HepG2 (cell line): ENCODE measurements around the gene WIF1. TPM values are rescaled to one million over a fixed set of nuclear protein-coding genes. Genes with fewer than 3 reads are reported as not detected.
A peak's percentile ranks its signal among the peaks of the same experiment; 100 is the strongest.

Experiments used
- ATF7 ChIP-seq, 2 experiments: fragments of 450-650 bp in 1 of 2; sonication (generic) in 1 of 2; formaldehyde crosslinking in 1 of 2; IDR thresholded peaks; 2 replicates each; pipeline versions ENCODE4 v1.4.0 to v1.6.1; 2016 to 2020; ENCODE audit warnings: antibody characterized with exemption in 1 of 2, mild to moderate bottlenecking in 1 of 2, missing genetic modification reagents in 1 of 2
- EZH2 ChIP-seq: conservative IDR thresholded peaks from 2 replicates; pipeline ENCODE4 v1.6.1; 2012; ENCODE audit warnings: mild to moderate bottlenecking, low read depth, low read length, moderate library complexity
- FOXA3 ChIP-seq: IDR thresholded peaks from 2 replicates; pipeline ENCODE4 v1.6.1; 2016; ENCODE audit warnings: missing genetic modification reagents, missing compliant biosample characterization
- HNF4G ChIP-seq, 2 experiments: sonication (generic) in 1 of 2; formaldehyde crosslinking in 1 of 2; IDR thresholded peaks; 2 replicates each; pipeline versions ENCODE4 v1.4.0 to v1.6.1; 2011 to 2020; ENCODE audit warnings: borderline replicate concordance in 2 of 2, low read depth in 2 of 2, mild to moderate bottlenecking in 2 of 2, low read length in 1 of 2, missing genetic modification reagents in 1 of 2, moderate library complexity in 1 of 2
- HOXA5 ChIP-seq: sonication (generic); formaldehyde crosslinking; IDR thresholded peaks from 2 replicates; pipeline ENCODE4 v1.4.0; 2020; ENCODE audit warnings: missing genetic modification reagents
- ISL2 ChIP-seq: sonication (generic); formaldehyde crosslinking; IDR thresholded peaks from 2 replicates; pipeline ENCODE4 v1.5.0; 2020; ENCODE audit warnings: missing genetic modification reagents
- KLF6 ChIP-seq: IDR thresholded peaks from 2 replicates; pipeline ENCODE4 v1.8.0; 2016; ENCODE audit warnings: missing biosample characterization, missing genetic modification reagents
- NR1H2 ChIP-seq: sonication (generic); formaldehyde crosslinking; IDR thresholded peaks from 2 replicates; pipeline ENCODE4 v1.8.1; 2022; ENCODE audit warnings: low read depth, missing genetic modification reagents, borderline replicate concordance
- REPIN1 ChIP-seq: sonication (generic); formaldehyde crosslinking; IDR thresholded peaks from 2 replicates; pipeline ENCODE4 v1.8.0; 2022; ENCODE audit warnings: missing genetic modification reagents, low read depth, mild to moderate bottlenecking, borderline replicate concordance
- SIN3A ChIP-seq: IDR thresholded peaks from 2 replicates; pipeline ENCODE4 v1.6.1; 2011; ENCODE audit warnings: low read depth, mild to moderate bottlenecking, control low read depth, low read length, borderline replicate concordance
- SMARCE1 ChIP-seq: fragments of 450-650 bp; IDR thresholded peaks from 2 replicates; pipeline ENCODE4 v1.6.1; 2017; ENCODE audit warnings: borderline replicate concordance
- TCF7L2 ChIP-seq: IDR thresholded peaks from 2 replicates; pipeline ENCODE4 v1.6.1; 2011; ENCODE audit warnings: mild to moderate bottlenecking, low read depth, low read length, moderate library complexity
- ZNF12 ChIP-seq: sonication (generic); formaldehyde crosslinking; IDR thresholded peaks from 2 replicates; pipeline ENCODE4 v1.5.0; 2020; ENCODE audit warnings: missing genetic modification reagents
- ZNF331 ChIP-seq: sonication (generic); formaldehyde crosslinking; IDR thresholded peaks from 2 replicates; pipeline ENCODE4 v1.4.0; 2020; ENCODE audit warnings: missing genetic modification reagents
- ZNF598 ChIP-seq: sonication (generic); formaldehyde crosslinking; IDR thresholded peaks from 2 replicates; pipeline ENCODE4 v1.5.1; 2020; ENCODE audit warnings: mild to moderate bottlenecking, missing genetic modification reagents, borderline replicate concordance
- ZNF644 ChIP-seq: IDR thresholded peaks from 2 replicates; pipeline ENCODE4 v1.6.1; 2016; ENCODE audit warnings: low read depth
- ZNF775 ChIP-seq: sonication (generic); formaldehyde crosslinking; IDR thresholded peaks from 2 replicates; pipeline ENCODE4 v1.4.0; 2020; ENCODE audit warnings: missing genetic modification reagents, mild to moderate bottlenecking, moderate library complexity, borderline replicate concordance
- polyA plus RNA-seq, 8 experiments: library from polyadenylated mRNA; depleted of rRNA in 3 of 8; stranded (reverse) in 7 of 8; unstranded in 1 of 8; fragments of >200 nt; fragmentation: Illumina TruSeq in 4 of 8; extraction: Trizol in 4 of 8; gene quantifications; 2 replicates each; pipeline versions ENCODE4 v1.2.1 to v1.2.3, GENCODE V29; 2011 to 2016; ENCODE audit warnings: low read depth in 4 of 8, missing spikeins in 1 of 8, mixed read lengths in 1 of 8; ENCODE audit not compliant: insufficient read depth in 1 of 8
- total RNA-seq, 5 experiments: library from RNA; depleted of rRNA; stranded (reverse); fragments of >200 nt; fragmentation: Illumina TruSeq; extraction: Trizol; gene quantifications; 2 replicates each; pipeline ENCODE4 v1.2.3, GENCODE V29; 2016; ENCODE audit warnings: low read depth in 1 of 5
- TF ChIP-seq, protein P1 (sequence below): sonication (generic); formaldehyde crosslinking; IDR thresholded peaks from 2 replicates; pipeline ENCODE4 v1.5.1; 2020; ENCODE audit warnings: mild to moderate bottlenecking, missing genetic modification reagents, moderate library complexity
- TF ChIP-seq, protein P2 (sequence below): sonication (generic); formaldehyde crosslinking; IDR thresholded peaks from 2 replicates; pipeline ENCODE4 v1.4.0; 2020; ENCODE audit warnings: missing genetic modification reagents, mild to moderate bottlenecking, borderline replicate concordance
- TF ChIP-seq, protein P3 (sequence below): IDR thresholded peaks from 2 replicates; pipeline ENCODE4 v1.6.1; 2016; ENCODE audit warnings: low read depth, borderline replicate concordance
- TF ChIP-seq, protein P4 (sequence below): sonication (generic); formaldehyde crosslinking; IDR thresholded peaks from 2 replicates; pipeline ENCODE4 v1.5.1; 2020; ENCODE audit warnings: mild to moderate bottlenecking, missing genetic modification reagents, moderate library complexity

WIF1 gene
- total and polyA plus RNA-seq, 2 of the 13 experiments (the other 11 are each of a cell fraction or from before 2014, with no cell fraction given): not detected

DNA sequence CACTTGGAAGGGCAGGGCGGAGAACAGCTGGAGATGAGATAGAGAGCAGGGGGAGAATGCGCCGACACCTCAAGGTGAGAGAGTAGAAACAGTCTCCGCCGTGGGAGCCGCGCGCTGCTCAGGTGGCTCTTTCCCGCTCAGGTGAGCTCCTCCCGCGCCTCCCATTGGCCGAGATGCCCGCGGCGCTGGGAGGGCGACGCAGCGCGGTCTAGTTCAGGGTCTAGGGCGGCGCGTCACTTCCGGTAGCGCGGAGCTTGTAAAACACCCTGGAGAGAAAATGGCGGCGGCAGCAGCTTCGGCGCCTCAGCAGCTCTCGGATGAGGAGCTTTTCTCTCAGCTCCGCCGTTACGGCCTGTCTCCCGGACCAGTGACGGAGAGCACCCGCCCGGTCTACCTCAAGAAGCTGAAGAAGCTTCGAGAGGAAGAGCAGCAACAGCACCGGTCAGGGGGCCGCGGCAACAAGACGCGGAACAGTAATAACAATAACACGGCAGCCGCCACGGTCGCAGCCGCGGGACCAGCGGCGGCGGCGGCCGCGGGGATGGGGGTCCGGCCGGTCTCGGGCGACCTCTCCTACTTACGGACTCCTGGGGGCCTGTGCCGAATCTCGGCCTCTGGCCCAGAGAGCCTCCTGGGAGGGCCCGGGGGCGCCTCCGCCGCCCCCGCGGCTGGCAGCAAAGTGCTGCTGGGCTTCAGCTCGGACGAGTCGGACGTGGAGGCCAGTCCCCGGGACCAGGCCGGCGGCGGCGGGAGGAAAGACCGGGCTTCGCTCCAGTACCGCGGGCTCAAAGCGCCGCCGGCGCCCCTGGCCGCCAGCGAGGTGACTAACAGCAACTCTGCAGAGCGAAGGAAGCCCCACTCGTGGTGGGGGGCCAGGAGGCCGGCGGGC is 48.5 kb upstream of the WIF1 start, which contains the start of gene LEMD3 (continued):
- TF ChIP-seq, protein P1, sequence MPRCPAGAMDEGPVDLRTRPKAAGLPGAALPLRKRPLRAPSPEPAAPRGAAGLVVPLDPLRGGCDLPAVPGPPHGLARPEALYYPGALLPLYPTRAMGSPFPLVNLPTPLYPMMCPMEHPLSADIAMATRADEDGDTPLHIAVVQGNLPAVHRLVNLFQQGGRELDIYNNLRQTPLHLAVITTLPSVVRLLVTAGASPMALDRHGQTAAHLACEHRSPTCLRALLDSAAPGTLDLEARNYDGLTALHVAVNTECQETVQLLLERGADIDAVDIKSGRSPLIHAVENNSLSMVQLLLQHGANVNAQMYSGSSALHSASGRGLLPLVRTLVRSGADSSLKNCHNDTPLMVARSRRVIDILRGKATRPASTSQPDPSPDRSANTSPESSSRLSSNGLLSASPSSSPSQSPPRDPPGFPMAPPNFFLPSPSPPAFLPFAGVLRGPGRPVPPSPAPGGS: peak; percentile 100
- TF ChIP-seq SMARCE1: no peak
- TF ChIP-seq HOXA5 (CRISPR knock-in tag): 0 out of 2 replicates have a peak, but pooled peaks have one; percentile 91
- TF ChIP-seq ISL2 (CRISPR knock-in tag): peak; percentile 80
- TF ChIP-seq, protein P2, sequence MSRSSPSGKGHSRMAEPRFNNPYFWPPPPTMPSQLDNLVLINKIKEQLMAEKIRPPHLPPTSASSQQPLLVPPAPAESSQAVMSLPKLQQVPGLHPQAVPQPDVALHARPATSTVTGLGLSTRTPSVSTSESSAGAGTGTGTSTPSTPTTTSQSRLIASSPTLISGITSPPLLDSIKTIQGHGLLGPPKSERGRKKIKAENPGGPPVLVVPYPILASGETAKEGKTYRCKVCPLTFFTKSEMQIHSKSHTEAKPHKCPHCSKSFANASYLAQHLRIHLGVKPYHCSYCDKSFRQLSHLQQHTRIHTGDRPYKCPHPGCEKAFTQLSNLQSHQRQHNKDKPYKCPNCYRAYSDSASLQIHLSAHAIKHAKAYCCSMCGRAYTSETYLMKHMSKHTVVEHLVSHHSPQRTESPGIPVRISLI (CRISPR knock-in tag): peak; percentile 78; the same call in 1 of the 2 replicates
- TF ChIP-seq ZNF598 (CRISPR knock-in tag): peak; percentile 98; the same call in 1 of the 2 replicates
- TF ChIP-seq, protein P3, sequence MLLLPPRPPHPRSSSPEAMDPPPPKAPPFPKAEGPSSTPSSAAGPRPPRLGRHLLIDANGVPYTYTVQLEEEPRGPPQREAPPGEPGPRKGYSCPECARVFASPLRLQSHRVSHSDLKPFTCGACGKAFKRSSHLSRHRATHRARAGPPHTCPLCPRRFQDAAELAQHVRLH (CRISPR knock-in tag): peak; percentile 99; the same call in 1 of the 2 replicates
- TF ChIP-seq, protein P4, sequence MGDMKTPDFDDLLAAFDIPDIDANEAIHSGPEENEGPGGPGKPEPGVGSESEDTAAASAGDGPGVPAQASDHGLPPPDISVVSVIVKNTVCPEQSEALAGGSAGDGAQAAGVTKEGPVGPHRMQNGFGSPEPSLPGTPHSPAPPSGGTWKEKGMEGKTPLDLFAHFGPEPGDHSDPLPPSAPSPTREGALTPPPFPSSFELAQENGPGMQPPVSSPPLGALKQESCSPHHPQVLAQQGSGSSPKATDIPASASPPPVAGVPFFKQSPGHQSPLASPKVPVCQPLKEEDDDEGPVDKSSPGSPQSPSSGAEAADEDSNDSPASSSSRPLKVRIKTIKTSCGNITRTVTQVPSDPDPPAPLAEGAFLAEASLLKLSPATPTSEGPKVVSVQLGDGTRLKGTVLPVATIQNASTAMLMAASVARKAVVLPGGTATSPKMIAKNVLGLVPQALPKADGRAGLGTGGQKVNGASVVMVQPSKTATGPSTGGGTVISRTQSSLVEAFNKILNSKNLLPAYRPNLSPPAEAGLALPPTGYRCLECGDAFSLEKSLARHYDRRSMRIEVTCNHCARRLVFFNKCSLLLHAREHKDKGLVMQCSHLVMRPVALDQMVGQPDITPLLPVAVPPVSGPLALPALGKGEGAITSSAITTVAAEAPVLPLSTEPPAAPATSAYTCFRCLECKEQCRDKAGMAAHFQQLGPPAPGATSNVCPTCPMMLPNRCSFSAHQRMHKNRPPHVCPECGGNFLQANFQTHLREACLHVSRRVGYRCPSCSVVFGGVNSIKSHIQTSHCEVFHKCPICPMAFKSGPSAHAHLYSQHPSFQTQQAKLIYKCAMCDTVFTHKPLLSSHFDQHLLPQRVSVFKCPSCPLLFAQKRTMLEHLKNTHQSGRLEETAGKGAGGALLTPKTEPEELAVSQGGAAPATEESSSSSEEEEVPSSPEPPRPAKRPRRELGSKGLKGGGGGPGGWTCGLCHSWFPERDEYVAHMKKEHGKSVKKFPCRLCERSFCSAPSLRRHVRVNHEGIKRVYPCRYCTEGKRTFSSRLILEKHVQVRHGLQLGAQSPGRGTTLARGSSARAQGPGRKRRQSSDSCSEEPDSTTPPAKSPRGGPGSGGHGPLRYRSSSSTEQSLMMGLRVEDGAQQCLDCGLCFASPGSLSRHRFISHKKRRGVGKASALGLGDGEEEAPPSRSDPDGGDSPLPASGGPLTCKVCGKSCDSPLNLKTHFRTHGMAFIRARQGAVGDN (CRISPR knock-in tag): peak; percentile 100
- TF ChIP-seq REPIN1 (CRISPR knock-in tag): peak; percentile 99
- TF ChIP-seq ZNF775 (CRISPR knock-in tag): peak; percentile 95
- no peak for TF ChIP-seq ATF7 (IDR thresholded peaks at IDR 0.05)
- peak; percentile 92 for TF ChIP-seq ATF7 (CRISPR knock-in tag; IDR thresholded peaks at IDR 0.05)
- peak; percentile 69; the same call in 1 of the 2 replicates for TF ChIP-seq FOXA3 (CRISPR knock-in tag)
- no peak for TF ChIP-seq ZNF644
- TF ChIP-seq ZNF331 (CRISPR knock-in tag): peak; percentile 97
- 0 out of 2 replicates have a peak, but pooled peaks have one; percentile 37 for TF ChIP-seq SIN3A
- no peak for TF ChIP-seq EZH2
- TF ChIP-seq ZNF12 (CRISPR knock-in tag): peak; percentile 78
- TF ChIP-seq TCF7L2: no peak
- no peak for TF ChIP-seq HNF4G (IDR thresholded peaks at IDR 0.05; ENCODE audit: borderline replicate concordance, low read depth, low read length)
- TF ChIP-seq HNF4G (CRISPR knock-in tag; IDR thresholded peaks at IDR 0.05; ENCODE audit: borderline replicate concordance, low read depth): no peak; the same call in 1 of the 2 replicates
- TF ChIP-seq KLF6 (CRISPR knock-in tag): peak; percentile 98
- TF ChIP-seq NR1H2 (CRISPR knock-in tag): peak; percentile 99
